ENCODE data around the gene TRHDE. TPM values are rescaled to one million over a fixed set of nuclear protein-coding genes. Genes with fewer than 3 reads are reported as not detected.

TRHDE gene
- polyA plus RNA-seq, 2 of the 4 experiments (the other 2 are of a cell fraction), result 0.16 to 0.32 TPM

DNA sequence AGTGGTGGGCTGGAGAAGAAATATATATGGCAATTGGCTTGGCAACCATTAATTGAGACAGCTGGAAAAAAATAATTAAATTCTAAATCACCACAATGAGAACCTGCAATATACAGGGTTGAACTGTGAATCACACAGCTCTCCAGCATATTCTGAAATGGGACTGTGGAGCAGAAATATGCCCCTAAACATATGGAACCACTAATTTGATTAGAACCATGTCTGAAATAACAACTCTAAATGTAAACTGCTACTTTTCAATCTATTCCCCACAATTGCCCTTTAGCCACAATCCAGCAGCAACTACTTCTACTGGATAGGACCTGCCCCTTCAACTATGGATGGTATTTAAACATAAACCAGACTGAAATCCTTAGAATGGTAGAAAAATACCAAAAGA lies 330.4 kb downstream of the TRHDE start:
- no peaks in the 10 kb centered on the region; the same call in 2 of the 3 replicates for H3K9me3 ChIP-seq
- no peaks in the 10 kb centered on the region for H3K4me1 ChIP-seq
- ATAC-seq (no peak), DNase-seq (ENCODE audit: low read depth in 1 of 2, low spot score in 1 of 2) (no peak), FAIRE-seq (no peak)
- CTCF ChIA-PET, result no interaction called here
- H3K4me2 ChIP-seq, result no peak overlapping the region
- TF ChIP-seq, protein P1, sequence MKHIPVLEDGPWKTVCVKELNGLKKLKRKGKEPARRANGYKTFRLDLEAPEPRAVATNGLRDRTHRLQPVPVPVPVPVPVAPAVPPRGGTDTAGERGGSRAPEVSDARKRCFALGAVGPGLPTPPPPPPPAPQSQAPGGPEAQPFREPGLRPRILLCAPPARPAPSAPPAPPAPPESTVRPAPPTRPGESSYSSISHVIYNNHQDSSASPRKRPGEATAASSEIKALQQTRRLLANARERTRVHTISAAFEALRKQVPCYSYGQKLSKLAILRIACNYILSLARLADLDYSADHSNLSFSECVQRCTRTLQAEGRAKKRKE (CRISPR knock-in tag; IDR thresholded peaks at IDR 0.05; ENCODE audit: low read depth), result no peak
- TF ChIP-seq FOSB (CRISPR knock-in tag; IDR thresholded peaks at IDR 0.05) (no peak), HEYL (CRISPR knock-in tag; IDR thresholded peaks at IDR 0.05) (no peak), TFCP2L1 (CRISPR knock-in tag; IDR thresholded peaks at IDR 0.05) (no peak), MAZ (IDR thresholded peaks at IDR 0.05; ENCODE audit: borderline replicate concordance, low read depth, low read length) (no peak), GATA3 (IDR thresholded peaks at IDR 0.05; ENCODE audit: borderline replicate concordance) (no peak)
- TF ChIP-seq, protein P2, sequence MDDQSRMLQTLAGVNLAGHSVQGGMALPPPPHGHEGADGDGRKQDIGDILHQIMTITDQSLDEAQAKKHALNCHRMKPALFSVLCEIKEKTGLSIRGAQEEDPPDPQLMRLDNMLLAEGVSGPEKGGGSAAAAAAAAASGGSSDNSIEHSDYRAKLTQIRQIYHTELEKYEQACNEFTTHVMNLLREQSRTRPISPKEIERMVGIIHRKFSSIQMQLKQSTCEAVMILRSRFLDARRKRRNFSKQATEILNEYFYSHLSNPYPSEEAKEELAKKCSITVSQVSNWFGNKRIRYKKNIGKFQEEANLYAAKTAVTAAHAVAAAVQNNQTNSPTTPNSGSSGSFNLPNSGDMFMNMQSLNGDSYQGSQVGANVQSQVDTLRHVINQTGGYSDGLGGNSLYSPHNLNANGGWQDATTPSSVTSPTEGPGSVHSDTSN (IDR thresholded peaks at IDR 0.05), result no peak
- TF ChIP-seq, protein P3, sequence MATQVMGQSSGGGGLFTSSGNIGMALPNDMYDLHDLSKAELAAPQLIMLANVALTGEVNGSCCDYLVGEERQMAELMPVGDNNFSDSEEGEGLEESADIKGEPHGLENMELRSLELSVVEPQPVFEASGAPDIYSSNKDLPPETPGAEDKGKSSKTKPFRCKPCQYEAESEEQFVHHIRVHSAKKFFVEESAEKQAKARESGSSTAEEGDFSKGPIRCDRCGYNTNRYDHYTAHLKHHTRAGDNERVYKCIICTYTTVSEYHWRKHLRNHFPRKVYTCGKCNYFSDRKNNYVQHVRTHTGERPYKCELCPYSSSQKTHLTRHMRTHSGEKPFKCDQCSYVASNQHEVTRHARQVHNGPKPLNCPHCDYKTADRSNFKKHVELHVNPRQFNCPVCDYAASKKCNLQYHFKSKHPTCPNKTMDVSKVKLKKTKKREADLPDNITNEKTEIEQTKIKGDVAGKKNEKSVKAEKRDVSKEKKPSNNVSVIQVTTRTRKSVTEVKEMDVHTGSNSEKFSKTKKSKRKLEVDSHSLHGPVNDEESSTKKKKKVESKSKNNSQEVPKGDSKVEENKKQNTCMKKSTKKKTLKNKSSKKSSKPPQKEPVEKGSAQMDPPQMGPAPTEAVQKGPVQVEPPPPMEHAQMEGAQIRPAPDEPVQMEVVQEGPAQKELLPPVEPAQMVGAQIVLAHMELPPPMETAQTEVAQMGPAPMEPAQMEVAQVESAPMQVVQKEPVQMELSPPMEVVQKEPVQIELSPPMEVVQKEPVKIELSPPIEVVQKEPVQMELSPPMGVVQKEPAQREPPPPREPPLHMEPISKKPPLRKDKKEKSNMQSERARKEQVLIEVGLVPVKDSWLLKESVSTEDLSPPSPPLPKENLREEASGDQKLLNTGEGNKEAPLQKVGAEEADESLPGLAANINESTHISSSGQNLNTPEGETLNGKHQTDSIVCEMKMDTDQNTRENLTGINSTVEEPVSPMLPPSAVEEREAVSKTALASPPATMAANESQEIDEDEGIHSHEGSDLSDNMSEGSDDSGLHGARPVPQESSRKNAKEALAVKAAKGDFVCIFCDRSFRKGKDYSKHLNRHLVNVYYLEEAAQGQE (IDR thresholded peaks at IDR 0.05), result no peak
- no peak overlapping the region for H3K27ac ChIP-seq
- no peak overlapping the region for H3K4me3 ChIP-seq
- POLR2A ChIA-PET, result no interaction called here

DNA sequence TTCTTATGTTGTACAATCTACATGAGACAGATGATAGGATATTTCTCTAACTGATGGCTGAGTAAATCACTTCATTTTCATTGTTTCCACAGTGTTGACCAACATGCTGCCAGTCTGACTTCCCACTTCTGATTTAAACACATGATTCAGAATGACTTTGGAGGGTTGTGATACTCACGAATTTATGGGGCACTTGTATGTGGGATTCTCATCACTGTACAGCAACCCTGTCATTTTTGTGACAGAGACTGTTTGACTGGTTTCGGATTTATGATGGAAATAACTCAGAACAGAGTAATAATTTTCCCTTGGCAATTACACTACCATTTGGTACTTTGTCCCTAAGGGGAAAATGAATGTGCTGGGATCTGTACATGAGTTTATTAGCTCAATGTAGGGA lies 333.8 kb downstream of the TRHDE start:
- no peak for FAIRE-seq
- no peak for DNase-seq (ENCODE audit: low read depth in 1 of 2, low spot score in 1 of 2)
- POLR2A ChIA-PET, result no interaction called here
- Histone ChIP-seq H3K27ac (no peak overlapping the region), H3K4me3 (no peak overlapping the region), H3K4me2 (no peak overlapping the region), H3K4me1 (no peaks in the 10 kb centered on the region), H3K9me3 (no peaks in the 10 kb centered on the region)
- CTCF ChIA-PET, result no interaction called here
- WGBS (ENCODE audit: missing lambda C conversion rate), result 2% methylated on average over 2 of the region's 2 CpGs
- no peak for TF ChIP-seq HOXB5 (CRISPR knock-in tag; IDR thresholded peaks at IDR 0.05)
- no peak for TF ChIP-seq FOSB (CRISPR knock-in tag; IDR thresholded peaks at IDR 0.05)
- no peak for TF ChIP-seq JUN (IDR thresholded peaks at IDR 0.05)
- TF ChIP-seq, protein P4, sequence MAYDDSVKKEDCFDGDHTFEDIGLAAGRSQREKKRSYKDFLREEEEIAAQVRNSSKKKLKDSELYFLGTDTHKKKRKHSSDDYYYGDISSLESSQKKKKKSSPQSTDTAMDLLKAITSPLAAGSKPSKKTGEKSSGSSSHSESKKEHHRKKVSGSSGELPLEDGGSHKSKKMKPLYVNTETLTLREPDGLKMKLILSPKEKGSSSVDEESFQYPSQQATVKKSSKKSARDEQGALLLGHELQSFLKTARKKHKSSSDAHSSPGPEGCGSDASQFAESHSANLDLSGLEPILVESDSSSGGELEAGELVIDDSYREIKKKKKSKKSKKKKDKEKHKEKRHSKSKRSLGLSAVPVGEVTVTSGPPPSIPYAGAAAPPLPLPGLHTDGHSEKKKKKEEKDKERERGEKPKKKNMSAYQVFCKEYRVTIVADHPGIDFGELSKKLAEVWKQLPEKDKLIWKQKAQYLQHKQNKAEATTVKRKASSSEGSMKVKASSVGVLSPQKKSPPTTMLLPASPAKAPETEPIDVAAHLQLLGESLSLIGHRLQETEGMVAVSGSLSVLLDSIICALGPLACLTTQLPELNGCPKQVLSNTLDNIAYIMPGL (CRISPR knock-in tag; IDR thresholded peaks at IDR 0.05; ENCODE audit: borderline replicate concordance), result no peak
- TF ChIP-seq RCOR1 (IDR thresholded peaks at IDR 0.05; ENCODE audit: low read depth, low read length), result no peak
- TF ChIP-seq MAZ (IDR thresholded peaks at IDR 0.05; ENCODE audit: borderline replicate concordance, low read depth, low read length), result no peak
- TF ChIP-seq, protein P3 (IDR thresholded peaks at IDR 0.05), result no peak
- no peak for TF ChIP-seq HDAC2 (IDR thresholded peaks at IDR 0.05)
- TF ChIP-seq HOXB13 (CRISPR knock-in tag; IDR thresholded peaks at IDR 0.05; ENCODE audit: low read depth), result no peak
- TF ChIP-seq TFCP2L1 (CRISPR knock-in tag; IDR thresholded peaks at IDR 0.05), result no peak
- TF ChIP-seq ZNF302 (CRISPR knock-in tag; IDR thresholded peaks at IDR 0.05), result no peak
- no peak for ATAC-seq

Data from A549 (cell line).